Mucosa of gallbladder (tissue), 1 donor: ENCODE measurements around the gene UNC45A. TPM values are rescaled to one million over a fixed set of nuclear protein-coding genes. Genes with fewer than 3 reads are reported as not detected.

Experiments used
- DNase-seq: peaks from one replicate; pipeline ENCODE4 v3.0.0-alpha.2; 2020; ENCODE audit warnings: low spot score
- total RNA-seq: library from RNA; stranded (reverse); gene quantifications from one replicate; pipeline ENCODE4 v1.2.1, GENCODE V29; 2021
- donor health status: DM: no; HTN: no; CAD: no.

The UNC45A gene
- total RNA-seq, 1 donor from 2014 or later: 117 TPM

GRCh38 chr15:90998737-90999136 lies 63.7 kb downstream of the UNC45A start:
- DNase-seq: no peak

GRCh38 chr15:91001209-91001608 lies 66.1 kb downstream of the UNC45A start:
- no peak for DNase-seq

Other genes starting within 250 kb of the UNC45A start
- 1.2 TPM for gene BLM, start 217.9 kb upstream of the UNC45A start, total RNA-seq
- 33.8 TPM for gene FURIN, start 66.7 kb upstream of the UNC45A start, total RNA-seq
- gene FES, start 50.8 kb upstream of the UNC45A start, total RNA-seq: 26.2 TPM
- gene MAN2A2, start 32.0 kb upstream of the UNC45A start, total RNA-seq: 95.4 TPM
- gene HDDC3, start 2.7 kb upstream of the UNC45A start, total RNA-seq: 20.9 TPM
- gene RCCD1, start 19.6 kb downstream of the UNC45A start, total RNA-seq: 21.8 TPM
- gene PRC1, start 59.2 kb downstream of the UNC45A start, total RNA-seq: 6.6 TPM
- gene VPS33B, start 87.3 kb downstream of the UNC45A start, total RNA-seq: 14.9 TPM
- 0.35 TPM for gene SV2B, start 165.0 kb downstream of the UNC45A start, total RNA-seq